Posterior cingulate gyrus (tissue), 11 donors: ENCODE results near the gene PPIL6.

Experiments used
- DNase-seq, 10 donors: peaks; one replicate each; pipeline versions ENCODE4 v3.0.0 to v3.0.0-alpha.2; 2020 to 2021; ENCODE audit warnings: mixed read lengths in 3 of 10
- intact Hi-C: fragments of 100-400 bp; cut with DNase I; formaldehyde crosslinking; loops from one replicate; pipeline ENCODE4 v1.15.1; 2023

Gene PPIL6

DNA sequence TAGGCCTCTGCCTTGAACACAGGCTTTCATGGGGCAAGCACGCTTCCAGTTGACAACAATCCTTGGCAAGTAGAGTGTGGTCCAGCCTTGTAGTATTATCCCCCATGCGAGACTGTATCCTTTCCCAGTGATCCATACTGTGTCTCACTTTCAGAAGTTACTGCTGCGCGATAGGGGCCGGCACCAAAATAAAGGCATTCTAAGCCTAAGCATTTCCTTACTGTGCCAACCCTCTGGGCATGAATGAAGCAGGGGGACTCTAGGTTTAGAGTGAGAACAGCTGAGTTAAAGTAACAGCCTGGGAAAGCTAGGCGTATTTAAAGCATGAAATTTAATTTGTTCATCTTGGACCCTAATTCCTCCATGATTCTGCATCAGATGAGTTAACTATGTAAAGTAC is 97.5 kb downstream of the PPIL6 start:
- DNase-seq, result no peak
- intact Hi-C loops, result no loop called here

DNA sequence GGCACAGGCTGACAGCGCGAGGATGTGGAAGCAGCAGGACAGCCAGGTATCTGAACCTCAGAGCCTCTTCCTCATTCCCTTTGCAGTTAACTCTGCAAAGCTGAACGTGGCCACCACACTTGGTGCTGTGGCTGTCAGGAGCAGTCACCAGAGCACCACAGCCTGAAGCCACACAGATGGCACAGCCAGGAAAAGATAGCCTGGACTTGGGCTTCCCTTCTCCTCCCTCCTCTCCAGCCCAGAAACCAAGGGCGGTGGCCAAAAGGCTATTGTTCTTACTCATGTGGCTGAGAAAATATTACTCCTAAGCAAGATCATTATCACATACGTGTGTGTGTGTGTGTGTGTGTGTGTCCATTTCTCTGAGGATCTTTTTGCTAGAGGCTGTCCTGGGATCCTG is 97.9 kb downstream of the PPIL6 start:
- DNase-seq, result no peak
- intact Hi-C loops, result no loop called here

DNA sequence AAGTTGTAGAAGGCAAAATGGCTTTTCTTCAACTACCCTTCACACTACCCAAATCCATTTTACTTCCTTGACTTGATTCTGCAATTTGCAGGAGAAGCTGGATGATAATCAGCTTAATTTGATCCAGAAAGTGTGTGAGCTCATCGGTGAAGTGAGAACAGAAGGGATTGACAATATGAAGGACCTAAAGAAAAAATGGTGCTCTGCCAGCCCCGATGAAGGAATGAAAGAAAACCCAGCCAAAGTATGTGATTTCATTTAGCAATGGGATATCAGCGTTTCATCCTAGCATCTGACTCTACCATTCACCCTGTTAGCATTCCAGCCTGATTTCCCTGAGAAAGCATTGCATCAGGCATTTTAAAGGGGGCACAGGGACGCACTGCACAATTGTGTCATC is 99.6 kb downstream of the PPIL6 start:
- intact Hi-C loops, result no loop called here
- DNase-seq, result no peak
